Suprapubic skin (tissue), 4 donors: ENCODE data around the gene MYRFL. TPM values are rescaled to one million over a fixed set of nuclear protein-coding genes. Genes with fewer than 3 reads are reported as not detected.

Experiments
- DNase-seq, 2 donors: peaks; one replicate each; pipeline ENCODE4 v3.0.0-alpha.2; 2019; ENCODE audit warnings: low spot score in 2 of 2
- H3K27ac ChIP-seq: fragments of 200-600 bp; sonication (generic); one replicate; pipeline ENCODE4 v1.5.1; 2019
- H3K27me3 ChIP-seq: fragments of 200-600 bp; sonication (generic); one replicate; pipeline ENCODE4 v1.5.1; 2019
- H3K36me3 ChIP-seq: fragments of 200-600 bp; sonication (generic); one replicate; pipeline ENCODE4 v1.5.1; 2019
- H3K4me1 ChIP-seq: fragments of 200-600 bp; sonication (generic); one replicate; pipeline ENCODE4 v1.5.1; 2019
- H3K4me3 ChIP-seq: fragments of 200-600 bp; sonication (generic); one replicate; pipeline ENCODE4 v1.5.1; 2019; ENCODE audit warnings: mild to moderate bottlenecking
- H3K9me3 ChIP-seq: fragments of 200-600 bp; sonication (generic); one replicate; pipeline ENCODE4 v1.5.1; 2019
- EP300 ChIP-seq: sonication (generic); formaldehyde crosslinking; IDR thresholded peaks from one replicate; pipeline ENCODE4 v1.6.1; 2017; ENCODE audit warnings: antibody characterized with exemption
- POLR2A ChIP-seq, 2 donors: fragments of 450-650 bp; IDR thresholded peaks; one replicate each; pipeline ENCODE4 v1.6.1; 2017; ENCODE audit warnings: antibody characterized with exemption in 2 of 2, mild to moderate bottlenecking in 2 of 2, moderate library complexity in 2 of 2
- POLR2AphosphoS5 ChIP-seq, 3 donors: sonication (generic); formaldehyde crosslinking; IDR thresholded peaks; one replicate each; pipeline ENCODE4 v1.6.1; 2017; ENCODE audit warnings: antibody characterized with exemption in 3 of 3
- WGBS: methylation state at CpG from one replicate; pipeline ENCODE4 v1.1.5; 2018; 5-methylcytosine and 5-hydroxymethylcytosine counted together
- total RNA-seq, 4 donors: library from RNA; depleted of rRNA; stranded (reverse); fragments of >200 nt; gene quantifications; one replicate each; pipeline ENCODE4 v1.1.0, GENCODE V29; 2016
- TF ChIP-seq, protein P1 (sequence below), 2 donors: fragments of 200-600 bp in 1 of 2; fragments of 450-650 bp in 1 of 2; sonication (generic) in 1 of 2; IDR thresholded peaks; one replicate each; pipeline ENCODE4 v1.5.1; 2016 to 2019; ENCODE audit warnings: antibody characterized with exemption in 2 of 2, mild to moderate bottlenecking in 1 of 2, moderate library complexity in 1 of 2

The MYRFL gene
- total RNA-seq, 4 donors from 2014 or later = 1.2 to 3.2 TPM; not detected in 2

DNA sequence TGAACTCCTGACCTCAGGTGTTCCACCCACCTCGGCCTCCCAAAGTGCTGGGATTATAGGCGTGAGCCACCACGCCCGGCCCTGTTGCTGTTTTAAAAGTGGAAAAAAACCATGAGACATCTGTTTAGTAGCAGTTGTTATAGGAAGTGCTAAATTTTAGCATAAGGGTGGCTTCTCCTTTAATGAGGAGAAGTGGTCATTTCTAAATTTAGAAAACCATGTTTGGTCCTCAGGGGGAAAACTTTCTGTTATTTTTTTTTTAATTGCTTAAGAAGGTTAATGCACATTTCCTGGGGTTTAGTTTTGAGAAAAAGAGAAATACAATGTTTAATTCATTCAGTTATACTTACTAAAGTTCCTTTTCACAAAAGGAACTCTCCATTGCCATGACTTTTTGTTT is 102.1 kb downstream of the MYRFL start:
- WGBS = 68% methylated on average over 4 of the region's 4 CpGs
- H3K36me3 ChIP-seq = no peaks in the 10 kb centered on the region
- no peak overlapping the region for H3K27ac ChIP-seq
- TF ChIP-seq, protein P1, sequence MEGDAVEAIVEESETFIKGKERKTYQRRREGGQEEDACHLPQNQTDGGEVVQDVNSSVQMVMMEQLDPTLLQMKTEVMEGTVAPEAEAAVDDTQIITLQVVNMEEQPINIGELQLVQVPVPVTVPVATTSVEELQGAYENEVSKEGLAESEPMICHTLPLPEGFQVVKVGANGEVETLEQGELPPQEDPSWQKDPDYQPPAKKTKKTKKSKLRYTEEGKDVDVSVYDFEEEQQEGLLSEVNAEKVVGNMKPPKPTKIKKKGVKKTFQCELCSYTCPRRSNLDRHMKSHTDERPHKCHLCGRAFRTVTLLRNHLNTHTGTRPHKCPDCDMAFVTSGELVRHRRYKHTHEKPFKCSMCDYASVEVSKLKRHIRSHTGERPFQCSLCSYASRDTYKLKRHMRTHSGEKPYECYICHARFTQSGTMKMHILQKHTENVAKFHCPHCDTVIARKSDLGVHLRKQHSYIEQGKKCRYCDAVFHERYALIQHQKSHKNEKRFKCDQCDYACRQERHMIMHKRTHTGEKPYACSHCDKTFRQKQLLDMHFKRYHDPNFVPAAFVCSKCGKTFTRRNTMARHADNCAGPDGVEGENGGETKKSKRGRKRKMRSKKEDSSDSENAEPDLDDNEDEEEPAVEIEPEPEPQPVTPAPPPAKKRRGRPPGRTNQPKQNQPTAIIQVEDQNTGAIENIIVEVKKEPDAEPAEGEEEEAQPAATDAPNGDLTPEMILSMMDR (IDR thresholded peaks at IDR 0.05) = no peak
- no peak for TF ChIP-seq POLR2A (IDR thresholded peaks at IDR 0.05)
- no peak for TF ChIP-seq EP300
- TF ChIP-seq POLR2AphosphoS5 (IDR thresholded peaks at IDR 0.05) = no peak
- no peaks in the 10 kb centered on the region for H3K4me1 ChIP-seq
- no peaks in the 10 kb centered on the region for H3K27me3 ChIP-seq
- DNase-seq = no peak
- H3K9me3 ChIP-seq = no peaks in the 10 kb centered on the region
- H3K4me3 ChIP-seq = no peak overlapping the region

DNA sequence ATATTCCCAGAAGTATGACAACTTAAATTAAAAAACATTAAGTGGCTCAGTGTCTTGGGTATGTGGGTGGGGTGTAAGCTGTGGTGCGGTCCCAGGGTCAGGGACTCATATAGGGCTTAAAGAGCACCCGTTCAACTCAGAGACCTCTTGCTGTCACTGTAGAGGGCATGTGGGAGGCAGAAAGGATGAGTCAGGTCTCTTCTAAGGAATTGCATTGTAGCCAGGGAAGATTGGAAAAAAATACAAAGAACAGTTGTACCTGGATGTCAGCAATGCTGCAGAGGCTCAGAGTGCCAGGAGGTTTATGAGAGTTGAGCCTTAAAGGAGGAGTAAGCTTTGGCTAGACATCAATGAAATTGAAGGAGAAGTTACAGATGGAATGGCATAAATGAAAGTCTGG is 104.1 kb downstream of the MYRFL start:
- H3K9me3 ChIP-seq = no peaks in the 10 kb centered on the region
- H3K4me3 ChIP-seq = no peak overlapping the region
- TF ChIP-seq POLR2A (IDR thresholded peaks at IDR 0.05) = no peak
- TF ChIP-seq, protein P1 (IDR thresholded peaks at IDR 0.05) = no peak
- no peak for TF ChIP-seq POLR2AphosphoS5 (IDR thresholded peaks at IDR 0.05)
- TF ChIP-seq EP300 = no peak
- H3K36me3 ChIP-seq = no peaks in the 10 kb centered on the region
- no peaks in the 10 kb centered on the region for H3K4me1 ChIP-seq
- H3K27ac ChIP-seq = no peak overlapping the region
- DNase-seq = no peak
- no peaks in the 10 kb centered on the region for H3K27me3 ChIP-seq
- 55% methylated on average over 2 of the region's 2 CpGs for WGBS

DNA sequence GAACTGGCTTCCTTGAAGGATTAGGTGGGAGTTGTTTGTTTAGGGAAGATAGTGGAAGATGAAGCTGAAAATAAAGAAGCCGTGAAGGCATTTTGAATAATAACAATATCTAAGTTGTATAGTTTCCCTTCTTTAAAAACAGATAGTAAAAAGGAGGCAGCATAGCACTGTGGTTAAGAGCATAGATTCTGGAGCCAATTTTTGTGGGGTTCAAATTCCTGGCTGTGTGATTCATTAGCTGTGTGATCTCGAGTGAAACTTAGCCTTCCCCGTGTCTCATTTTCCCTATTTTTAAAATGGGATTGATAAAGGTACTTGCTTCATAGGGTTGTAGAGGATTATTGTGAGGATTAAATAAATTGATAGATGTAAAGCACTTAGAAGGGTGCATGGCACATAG is 104.5 kb downstream of the MYRFL start:
- H3K27ac ChIP-seq = no peak overlapping the region
- DNase-seq = no peak
- H3K36me3 ChIP-seq = no peaks in the 10 kb centered on the region
- no peak for TF ChIP-seq EP300
- TF ChIP-seq, protein P1 (IDR thresholded peaks at IDR 0.05) = no peak
- no peaks in the 10 kb centered on the region for H3K4me1 ChIP-seq
- WGBS = 29% methylated on average over 3 of the region's 3 CpGs
- no peaks in the 10 kb centered on the region for H3K27me3 ChIP-seq
- no peaks in the 10 kb centered on the region for H3K9me3 ChIP-seq
- no peak overlapping the region for H3K4me3 ChIP-seq

DNA sequence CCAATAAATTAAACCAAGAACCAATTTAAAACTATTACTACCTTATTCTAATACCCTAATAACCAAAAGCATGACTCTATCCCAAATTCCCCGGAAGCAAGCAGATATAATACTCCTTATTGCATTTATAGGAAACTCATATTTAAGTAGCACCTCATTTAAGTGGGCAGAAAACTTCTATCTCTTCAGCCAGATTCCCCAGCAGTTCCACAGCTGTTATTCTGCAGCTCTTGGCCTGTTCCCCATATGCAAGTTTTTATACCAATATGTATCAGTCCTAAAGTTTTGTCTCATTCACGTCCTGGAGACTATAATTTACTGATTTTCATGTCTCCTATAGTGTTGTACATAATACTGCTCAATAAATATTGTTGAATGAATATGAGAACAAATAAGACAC is 106.5 kb downstream of the MYRFL start:
- WGBS = 71% methylated on average over 2 of the region's 2 CpGs
- Histone ChIP-seq H3K27me3 (no peaks in the 10 kb centered on the region), H3K9me3 (no peaks in the 10 kb centered on the region), H3K4me3 (no peak overlapping the region), H3K27ac (no peak overlapping the region), H3K36me3 (no peaks in the 10 kb centered on the region), H3K4me1 (peaks cover 15% of the 10 kb centered on the region)
- TF ChIP-seq POLR2AphosphoS5 (IDR thresholded peaks at IDR 0.05) (no peak), POLR2A (IDR thresholded peaks at IDR 0.05) (no peak)
- TF ChIP-seq, protein P1 (IDR thresholded peaks at IDR 0.05) = no peak
- no peak for DNase-seq

DNA sequence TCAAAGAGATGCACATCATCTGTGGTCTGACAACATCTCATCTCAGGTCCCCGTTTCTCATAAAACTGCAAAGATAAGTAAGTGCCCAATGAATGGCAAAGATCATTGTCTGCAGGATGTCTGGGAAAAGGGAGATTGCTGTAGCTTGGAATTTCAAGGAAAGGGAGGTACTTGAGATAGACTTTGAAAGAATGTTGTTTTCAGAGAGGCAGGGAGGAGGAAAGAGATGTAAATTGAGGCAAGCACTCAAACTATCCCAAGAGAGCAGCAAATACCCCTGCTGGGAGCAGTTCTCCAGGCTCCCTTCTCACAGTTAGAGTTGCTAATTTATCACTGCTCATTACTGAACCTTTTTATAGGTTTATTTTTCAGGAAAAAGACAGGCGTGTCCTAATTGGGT is 107.1 kb downstream of the MYRFL start:
- WGBS = 80% methylated on average over 2 of the region's 2 CpGs
- Histone ChIP-seq H3K27me3 (no peaks in the 10 kb centered on the region), H3K36me3 (no peaks in the 10 kb centered on the region), H3K27ac (no peak overlapping the region), H3K9me3 (no peaks in the 10 kb centered on the region), H3K4me3 (no peak overlapping the region), H3K4me1 (peaks cover 15% of the 10 kb centered on the region)
- no peak for TF ChIP-seq EP300
- TF ChIP-seq, protein P1 (IDR thresholded peaks at IDR 0.05) = no peak
- TF ChIP-seq POLR2A (IDR thresholded peaks at IDR 0.05) = no peak
- no peak for TF ChIP-seq POLR2AphosphoS5 (IDR thresholded peaks at IDR 0.05)
- no peak for DNase-seq
